OCI-M2 (cell line): ENCODE measurements around the gene AMBRA1.

Experiments
- DNase-seq: peaks from one replicate; lab custom pipeline; 2025; ENCODE audit not compliant: unreplicated experiment; lab: John Stamatoyannopoulos, UW

The AMBRA1 gene

DNA sequence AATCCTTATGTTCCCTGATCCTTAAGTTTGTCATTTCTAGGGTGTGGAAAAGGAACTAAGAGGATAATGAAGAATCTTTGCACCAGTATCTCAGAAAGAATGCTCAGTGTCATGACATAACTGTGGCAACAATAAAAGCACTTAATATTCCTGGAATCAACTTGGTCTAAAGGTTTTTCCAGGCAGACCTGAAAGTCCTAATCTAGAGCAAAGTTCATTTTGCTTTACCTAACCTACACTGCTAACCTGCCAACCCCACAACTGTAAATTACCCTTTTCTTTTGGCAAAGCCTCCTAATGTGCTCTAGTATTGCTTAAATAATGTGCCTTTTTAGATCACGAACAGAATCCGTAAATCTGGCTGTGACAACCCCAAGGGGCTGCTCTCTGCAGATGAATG lies 82.5 kb downstream of the AMBRA1 start:
- no peak for DNase-seq

DNA sequence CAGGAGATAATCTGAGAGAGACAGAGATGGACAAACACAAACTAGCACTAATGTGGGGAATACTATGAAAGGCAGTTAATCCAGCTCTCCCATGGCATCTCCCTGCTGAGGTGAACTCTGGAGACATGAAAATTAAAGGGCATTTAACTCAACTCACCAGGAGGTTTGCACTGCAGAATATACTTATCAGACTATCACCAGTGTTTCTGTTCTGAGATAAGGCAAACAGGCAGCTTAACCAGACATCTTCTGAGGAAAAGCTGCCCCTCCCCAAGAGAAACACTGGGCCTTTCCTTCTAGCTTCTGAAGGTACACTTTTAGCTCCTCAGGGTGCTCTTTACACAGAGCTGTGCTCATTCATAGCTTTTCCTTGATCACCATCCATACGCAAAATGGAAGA lies 85.5 kb downstream of the AMBRA1 start:
- no peak for DNase-seq

DNA sequence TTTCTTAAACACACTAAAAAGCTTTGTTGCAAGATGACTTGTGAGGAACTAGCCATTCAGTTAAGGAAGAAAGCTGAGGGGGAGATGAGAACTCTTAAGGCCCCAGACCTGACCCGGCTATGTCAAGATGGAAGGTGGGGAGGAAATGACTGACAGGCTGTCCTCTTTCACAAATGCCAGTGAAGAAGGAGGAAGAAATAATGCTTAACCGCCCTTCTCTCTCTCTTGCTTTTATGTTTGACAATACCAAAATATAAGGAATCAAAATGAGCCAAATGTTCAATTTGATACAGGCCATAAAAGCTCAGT lies 87.4 kb downstream of the AMBRA1 start:
- DNase-seq = no peak

DNA sequence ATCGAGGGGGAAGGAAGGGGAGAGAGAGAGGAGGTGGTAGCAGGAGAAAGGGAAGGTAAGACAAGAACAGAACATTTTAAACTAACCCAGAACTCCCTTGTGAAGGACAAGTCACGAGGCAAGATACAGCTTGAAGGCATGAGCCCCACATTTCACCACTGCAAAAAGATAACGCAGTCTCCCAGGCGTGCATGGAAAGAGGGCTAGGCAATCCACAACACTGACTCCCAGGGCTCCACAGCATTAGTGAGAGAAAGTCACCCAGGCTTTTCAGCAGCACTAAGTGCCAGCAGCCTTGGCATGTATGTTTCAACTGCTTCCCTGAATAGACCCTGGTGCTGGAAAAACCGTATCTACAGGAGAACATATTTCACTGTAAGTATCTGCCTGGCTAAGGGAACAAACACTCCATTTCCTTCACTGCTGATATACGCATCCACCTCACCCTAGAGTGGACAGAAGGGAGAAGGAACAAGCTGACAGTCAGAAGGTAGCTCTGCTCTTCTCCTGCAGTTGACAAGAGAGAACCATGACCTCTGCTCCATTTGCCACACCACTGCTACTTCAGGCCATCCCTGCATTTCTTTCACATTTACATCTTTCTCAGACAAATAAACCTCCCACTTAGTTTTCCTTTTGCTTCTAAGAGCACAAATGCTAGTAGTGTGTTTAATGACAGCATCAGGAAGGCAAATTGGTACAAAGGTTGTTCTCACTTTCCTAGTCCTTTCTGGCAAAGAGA lies 87.9 kb downstream of the AMBRA1 start:
- no peak for DNase-seq

DNA sequence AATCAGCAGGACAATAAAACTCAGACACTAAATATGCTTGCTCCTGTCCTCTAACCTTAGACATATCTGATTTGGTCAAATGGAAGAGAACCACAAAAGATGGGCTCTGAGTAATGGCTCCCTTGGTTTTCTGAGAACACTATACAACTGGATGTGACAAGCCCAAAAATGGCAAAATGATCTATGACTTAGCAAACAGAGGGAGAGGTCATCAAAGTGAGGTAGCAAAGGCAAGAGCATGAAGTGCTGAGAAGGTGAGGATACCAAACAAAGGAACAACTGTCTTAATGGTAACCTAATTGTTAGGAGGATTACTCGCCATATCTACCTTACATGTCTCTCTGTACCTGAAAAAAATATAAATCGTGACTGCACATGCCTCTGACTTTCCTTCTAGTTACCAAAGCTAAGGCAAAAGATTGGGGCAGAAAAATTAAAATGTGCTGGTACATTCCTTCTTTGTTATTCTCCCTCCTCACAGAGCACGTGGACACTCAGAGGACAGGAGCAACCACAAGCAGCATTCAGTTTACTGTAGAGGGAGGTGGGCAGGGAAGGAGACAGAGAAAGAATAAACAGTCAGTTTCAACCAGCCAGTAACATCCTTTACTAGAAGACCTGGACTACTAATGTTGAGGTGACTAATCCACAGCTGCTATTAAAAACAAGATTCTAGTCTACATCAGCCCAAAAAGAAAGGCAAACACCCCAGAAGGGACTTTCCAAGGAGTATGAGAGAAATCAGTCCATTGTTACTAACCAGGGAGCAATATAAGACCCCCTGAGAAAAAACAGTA lies 88.8 kb downstream of the AMBRA1 start:
- DNase-seq = no peak

DNA sequence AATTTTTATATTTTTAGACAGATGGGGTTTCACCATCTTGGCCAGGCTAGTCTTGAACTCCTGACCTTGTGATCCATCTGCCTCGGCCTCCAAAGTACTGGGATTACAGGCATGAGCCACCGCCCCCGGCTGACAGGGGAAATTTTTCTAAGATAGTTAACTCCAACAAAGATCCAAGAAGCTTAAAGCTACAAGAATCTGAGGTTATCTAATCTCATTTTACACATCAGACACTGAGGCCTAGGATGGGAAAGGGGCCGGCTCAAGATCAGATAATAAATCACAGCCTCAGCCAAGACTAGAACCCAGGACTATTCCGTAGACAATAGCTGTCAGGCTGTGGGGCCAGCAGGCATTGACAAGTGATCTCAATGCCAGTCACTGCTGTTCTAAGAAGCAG lies 94.0 kb downstream of the AMBRA1 start:
- DNase-seq = no peak

DNA sequence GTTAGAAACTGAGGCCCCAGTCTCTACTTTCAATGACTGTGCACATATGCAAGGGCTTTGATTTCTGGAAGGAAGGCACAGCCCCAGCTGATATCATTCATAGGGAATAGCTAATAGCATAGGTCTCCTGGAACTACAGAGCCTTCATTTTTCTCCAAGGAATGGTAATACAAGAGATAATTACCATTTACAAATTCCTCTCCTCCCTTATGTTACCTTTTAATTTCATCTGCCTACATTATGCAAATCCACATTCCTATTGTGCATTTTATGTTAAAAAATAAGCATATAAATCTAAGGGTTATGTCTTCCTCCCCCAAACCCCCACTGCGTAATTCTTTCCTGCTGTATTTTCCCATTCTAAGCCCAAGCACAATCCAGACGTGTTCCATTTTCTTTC lies 94.9 kb downstream of the AMBRA1 start:
- DNase-seq = no peak

DNA sequence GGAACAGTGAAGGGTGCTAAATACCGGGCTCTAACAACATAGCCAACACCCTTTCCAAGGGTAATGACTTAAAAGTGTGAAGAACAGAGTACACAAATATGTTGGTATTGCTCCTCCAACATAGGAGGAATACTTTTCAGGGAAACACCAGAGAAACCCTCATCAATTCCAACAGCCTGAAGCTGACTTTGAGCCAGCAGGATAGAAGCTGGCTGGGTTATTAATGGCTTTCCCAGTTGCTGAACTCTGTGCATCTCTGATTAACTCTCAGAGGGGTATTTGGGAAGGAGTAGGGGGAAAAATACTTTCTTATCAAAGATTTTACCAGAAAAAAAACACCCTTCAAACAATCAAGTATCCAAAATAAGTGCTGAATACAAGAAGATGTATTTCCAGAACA lies 95.6 kb downstream of the AMBRA1 start:
- no peak for DNase-seq

DNA sequence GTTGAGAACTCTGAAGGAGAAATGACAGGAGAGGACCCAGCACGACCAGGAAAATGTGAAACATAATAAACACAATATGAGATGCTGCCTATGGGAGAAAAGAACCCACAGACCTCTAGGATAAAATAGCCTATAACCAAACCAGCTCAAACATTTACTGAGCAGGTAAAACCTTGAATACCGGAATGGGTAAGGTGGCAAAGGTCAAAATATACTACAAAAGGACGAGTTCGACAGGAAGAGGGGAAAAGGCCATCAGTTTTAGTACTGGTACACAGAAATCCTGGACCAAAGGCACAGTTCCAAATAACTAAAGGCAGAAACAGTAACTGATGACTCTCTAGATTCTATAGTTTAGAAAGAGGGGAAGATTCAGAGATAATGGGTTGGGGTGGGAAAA lies 96.3 kb downstream of the AMBRA1 start:
- DNase-seq = no peak

DNA sequence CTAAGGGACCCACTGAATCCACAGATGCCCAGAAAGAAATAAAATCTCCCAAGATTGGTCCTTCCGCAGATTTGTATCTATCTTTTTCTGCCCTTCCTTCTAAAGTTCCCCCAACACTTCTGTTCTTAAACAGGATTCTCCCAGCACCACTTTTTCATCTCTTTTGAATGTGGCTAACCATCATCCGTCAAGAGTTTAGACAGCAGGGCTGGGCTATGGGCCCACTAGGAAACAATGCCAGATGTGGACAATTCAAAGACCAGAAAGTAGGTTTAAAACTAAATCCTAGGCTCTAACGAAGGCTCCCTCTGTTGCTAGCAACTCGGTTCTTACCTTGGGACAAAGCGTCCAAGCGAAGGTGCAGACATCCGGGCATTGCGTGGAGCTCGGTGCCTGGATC lies 100.0 kb downstream of the AMBRA1 start:
- DNase-seq = no peak

DNA sequence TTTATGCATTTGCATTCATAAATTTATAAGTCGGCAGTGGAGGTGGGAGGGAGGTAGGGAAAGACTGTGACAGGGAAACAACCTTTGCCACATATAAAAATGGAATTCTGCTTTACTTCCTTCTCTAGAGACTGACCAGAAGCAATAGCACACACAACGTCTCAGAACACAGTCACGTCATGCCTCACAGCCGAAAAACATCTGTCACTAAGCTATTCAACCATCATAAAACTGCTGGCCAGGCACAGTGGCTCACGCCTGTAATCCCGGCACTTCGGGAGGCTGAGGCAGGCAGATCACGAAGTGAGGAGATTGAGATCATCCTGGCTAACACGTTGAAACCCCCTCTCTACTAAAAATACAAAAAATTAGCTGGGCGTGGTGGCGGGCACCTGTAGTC lies 101.3 kb downstream of the AMBRA1 start:
- DNase-seq = no peak

DNA sequence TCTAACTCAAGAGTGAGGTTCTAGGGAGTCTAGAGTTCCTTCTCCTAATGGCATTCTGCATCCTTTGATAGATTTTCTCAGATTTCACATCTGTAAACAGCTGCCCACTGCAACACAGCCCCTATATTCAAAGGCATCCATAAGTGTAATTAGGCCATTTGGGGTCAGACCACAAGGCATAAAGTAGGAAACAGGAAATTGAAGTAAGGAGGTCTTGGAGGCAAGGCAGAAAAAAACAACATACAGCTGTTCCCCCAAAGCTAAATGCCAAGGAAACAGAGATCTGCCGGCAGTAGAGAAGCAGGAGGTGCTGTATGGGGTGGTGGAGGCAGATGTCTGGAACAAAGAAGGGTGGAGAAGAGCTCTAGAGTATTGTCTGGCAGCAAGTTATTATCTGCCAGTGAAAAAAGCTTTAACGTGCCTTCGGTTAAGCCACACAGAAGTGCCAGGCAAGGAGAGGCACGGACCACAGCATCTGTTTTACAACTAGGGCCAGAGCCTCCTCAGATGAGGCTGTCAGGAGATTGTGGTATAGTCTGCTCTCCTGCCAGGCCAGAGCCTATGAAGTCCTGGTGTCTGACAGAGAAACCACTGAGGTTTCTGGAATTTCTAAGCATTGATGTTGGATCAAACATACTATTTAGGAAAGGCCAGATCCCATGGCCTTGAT lies 102.0 kb downstream of the AMBRA1 start:
- no peak for DNase-seq

DNA sequence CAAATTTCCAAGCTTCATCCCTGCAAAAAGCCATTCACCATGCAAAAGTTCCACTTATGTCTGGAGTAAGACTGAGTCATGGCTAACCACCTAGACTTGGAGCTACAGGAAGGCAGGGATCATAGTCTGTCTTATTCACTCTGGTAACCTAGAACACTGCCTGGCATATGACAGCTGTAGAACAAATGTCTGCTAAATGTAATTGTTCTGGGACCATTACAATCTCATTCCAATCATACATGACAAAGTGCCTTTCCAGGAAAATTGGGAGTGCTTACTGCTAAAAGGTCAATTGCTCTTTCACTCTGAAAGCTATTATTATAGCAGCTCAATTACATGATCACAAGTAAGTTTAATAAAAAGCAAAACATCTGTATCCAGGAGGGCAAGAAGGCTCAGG lies 103.2 kb downstream of the AMBRA1 start:
- no peak for DNase-seq

DNA sequence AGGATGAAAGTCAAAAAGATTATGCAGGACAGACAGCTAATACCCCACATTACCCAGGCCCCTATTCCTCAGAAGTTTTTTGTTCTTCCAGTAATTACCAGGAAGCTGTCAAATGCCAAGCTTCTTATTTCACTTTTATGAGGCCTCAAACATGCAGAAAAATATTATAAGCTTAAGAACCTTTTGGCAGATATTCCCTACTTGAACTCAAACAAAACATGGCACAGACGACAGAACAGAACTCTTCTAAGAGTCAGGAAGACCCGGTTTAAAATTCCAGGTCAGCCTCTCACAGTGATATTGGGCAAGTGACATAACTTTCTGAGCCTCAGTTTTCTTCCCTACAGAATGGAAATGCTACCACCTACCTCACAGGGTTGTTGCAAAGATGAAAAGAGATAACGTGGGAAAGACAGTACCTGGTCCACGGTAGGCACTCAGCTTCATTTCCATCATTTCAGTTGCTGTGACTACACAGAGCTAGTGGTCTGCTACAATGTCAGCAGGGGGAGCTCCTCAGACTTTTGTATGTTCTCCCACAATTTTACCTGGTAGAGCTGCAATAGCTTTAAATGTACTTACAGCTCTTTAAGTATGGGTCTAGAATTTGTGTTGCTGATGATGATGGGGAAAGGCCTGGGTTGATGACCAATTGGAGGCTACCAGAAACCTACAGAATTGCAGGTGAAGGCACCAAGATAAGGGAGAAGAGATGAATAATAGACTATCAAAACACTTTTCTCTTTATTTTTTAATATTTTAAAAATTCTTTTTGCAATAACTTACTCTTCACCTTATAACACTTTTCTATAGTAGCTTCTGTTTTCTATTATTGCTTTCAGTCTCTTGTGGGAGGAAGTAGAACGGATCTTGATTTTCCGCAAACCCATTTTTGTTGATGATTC lies 103.9 kb downstream of the AMBRA1 start:
- DNase-seq = no peak

DNA sequence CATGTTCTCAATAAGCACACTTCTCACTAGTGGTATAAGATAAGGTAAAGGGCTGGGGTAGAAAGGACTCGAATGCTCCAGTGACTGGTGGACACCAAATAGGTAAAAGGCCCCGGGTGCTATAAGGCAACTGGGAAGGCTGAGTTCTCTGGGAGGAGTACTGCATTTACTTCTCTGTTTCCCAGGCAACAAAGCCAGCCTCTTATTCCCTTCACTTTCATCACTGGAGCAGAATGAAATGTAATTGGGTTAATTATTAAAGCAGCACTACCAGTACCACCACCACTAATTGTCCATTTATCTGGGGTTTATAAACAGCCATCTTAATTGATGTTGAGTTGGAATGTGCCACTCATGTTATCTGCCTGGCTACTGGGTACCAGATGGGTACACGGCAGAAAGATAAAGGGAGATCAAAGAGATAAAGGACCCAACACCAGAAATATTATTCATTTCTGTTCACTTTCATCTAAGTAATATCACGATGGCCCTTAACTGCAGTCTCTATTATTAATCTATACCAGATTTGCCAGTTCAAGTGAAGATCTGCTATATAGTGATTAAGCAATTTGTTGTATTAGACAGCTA lies 107.9 kb downstream of the AMBRA1 start:
- DNase-seq = no peak

DNA sequence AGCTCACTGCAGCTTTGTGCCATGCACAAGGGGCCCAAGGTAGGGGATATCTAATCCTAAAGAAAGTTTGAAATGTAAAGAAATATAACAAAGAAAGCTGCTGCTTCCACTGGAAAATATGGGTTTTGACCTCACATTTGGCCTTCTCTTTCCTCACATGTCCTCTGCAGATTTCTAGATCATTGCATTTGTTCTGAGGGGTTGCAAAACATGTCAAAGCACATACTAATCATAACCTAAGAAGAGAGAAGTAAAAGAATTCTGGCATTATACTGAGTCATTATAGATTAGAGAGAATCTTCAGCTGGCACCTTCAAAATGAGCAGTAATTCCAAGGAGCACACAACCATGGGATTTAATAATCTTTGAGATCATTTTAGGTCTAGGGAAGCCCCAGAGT lies 109.7 kb downstream of the AMBRA1 start:
- DNase-seq = no peak

DNA sequence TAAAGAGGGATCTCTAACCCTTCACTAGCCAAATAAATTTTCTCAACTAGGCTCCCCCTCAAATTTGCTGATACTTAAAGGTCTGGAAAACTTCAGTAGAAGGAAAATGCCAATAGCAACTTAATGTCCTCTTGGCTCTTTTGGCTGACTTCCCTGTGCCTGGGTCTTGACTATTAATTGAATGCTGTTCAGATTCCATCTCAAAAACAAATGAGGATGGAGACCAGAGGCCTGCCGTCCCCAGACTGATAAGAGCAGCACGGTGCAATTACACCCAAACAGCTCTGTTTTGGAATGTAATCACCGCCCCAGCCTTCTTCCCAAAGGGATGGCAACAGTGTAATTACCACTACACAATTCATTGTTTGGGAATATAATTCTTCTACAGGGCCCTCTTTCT lies 112.9 kb downstream of the AMBRA1 start:
- DNase-seq = no peak

DNA sequence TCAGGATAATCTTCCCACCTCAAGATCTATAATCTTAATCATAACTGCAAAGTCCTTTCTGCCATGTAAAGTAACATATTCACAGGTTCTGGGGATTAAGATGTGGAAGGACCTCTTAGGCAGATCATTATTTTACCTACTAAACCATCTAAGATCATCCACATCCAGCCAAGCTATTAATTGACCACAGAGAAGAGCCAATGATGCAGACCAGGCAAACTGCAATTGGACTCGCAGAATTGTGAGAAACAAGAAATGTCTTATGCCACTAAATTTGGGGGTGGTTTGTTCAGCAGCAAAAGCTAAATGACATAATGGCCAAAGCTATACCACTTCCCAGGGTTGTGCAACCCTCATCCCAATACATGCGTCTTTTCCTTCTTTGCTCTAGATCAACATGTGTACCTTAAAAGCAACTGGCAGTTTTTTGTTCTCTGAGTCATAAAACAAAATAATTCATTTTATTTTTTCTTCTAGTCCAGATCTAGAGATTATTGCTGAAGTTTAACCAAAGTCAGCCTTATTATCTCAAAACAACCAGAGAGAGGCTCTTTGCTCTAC lies 113.6 kb downstream of the AMBRA1 start:
- no peak for DNase-seq

DNA sequence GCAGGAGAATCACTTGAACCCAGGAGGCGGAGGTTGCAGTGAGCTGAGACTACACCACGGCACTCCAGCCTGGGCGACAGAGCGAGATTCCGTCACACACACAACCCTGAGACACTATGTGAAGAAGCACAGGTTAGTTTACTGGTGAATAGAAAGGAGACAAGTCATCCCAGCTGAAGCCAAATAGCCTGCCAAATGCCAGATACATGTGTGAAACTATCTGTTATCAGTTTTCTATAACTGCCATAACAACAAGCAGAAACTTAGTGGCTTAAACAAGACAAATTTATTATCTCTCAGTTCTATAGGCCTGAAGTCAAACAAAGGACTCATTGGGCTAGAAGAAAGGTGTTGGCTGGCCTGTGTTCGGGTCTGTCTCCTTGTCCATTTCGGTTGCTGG lies 114.2 kb downstream of the AMBRA1 start:
- no peak for DNase-seq

DNA sequence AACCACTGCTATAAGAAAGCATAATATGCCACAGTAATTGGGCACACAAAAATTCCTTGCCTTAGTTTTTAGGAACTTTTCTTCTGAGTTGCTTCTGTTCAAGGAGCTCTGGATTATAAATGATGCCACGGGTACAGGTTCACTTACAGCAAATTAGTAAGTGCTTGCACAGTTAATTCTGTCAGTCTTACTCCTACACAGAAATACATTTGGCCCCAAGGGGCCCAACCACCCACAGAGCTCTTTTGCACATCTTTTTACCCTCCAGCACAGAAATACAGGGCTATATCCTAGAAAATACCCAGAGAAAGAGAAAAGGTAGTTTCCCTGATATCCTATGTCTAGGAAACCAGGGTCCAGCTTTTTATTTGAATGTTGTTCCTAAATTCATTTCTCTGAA lies 115.6 kb downstream of the AMBRA1 start:
- no peak for DNase-seq

DNA sequence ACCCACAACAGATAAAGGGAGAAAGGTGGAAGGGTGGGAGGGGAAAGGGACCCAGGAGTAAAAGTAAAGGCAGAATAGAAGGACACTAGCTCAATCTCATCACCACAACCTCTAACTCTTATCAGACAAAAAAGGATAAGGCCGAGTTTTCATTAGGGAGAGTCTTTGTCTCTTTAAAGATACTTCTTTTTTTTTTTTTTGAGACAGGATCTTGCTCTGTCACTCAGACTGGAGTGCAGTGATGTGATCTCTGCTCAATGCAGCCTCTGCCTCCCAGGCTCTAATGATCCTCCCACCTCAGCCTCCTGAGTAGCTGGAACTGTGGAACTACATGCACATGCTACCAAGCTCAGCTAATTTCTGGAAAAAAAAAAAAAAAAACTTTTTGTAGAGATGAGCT lies 116.7 kb downstream of the AMBRA1 start:
- DNase-seq = no peak
